SK-N-SH (cell line): ENCODE data around the gene RIPK4. TPM values are rescaled to one million over a fixed set of nuclear protein-coding genes. Genes with fewer than 3 reads are reported as not detected.

ENCODE experiments used
- CTCF ChIA-PET: fragments of 300-600, 350-600 bp; formaldehyde crosslinking; extraction: SDS; loops from one replicate; lab custom pipeline; 2021; lab: Yijun Ruan, JAX
- POLR2A ChIA-PET: fragments of 350-600 bp; sonication (Branson Sonifier 250); formaldehyde crosslinking; extraction: SDS; loops from one replicate; lab custom pipeline; 2020; ENCODE audit warnings: antibody characterized with exemption, inconsistent platforms; lab: Yijun Ruan, JAX
- DNase-seq: peaks from one replicate; pipeline ENCODE4 v3.0.0; 2012
- H2AFZ ChIP-seq: fragments of 200-600 bp; sonication (generic); 2 replicates; pipeline ENCODE4 v1.8.1; 2016; ENCODE audit warnings: antibody characterized with exemption, mild to moderate bottlenecking, low read depth
- H3F3A ChIP-seq: fragments of 200-600 bp; sonication (generic); replicated peaks from 2 replicates; pipeline ENCODE3; 2016; ENCODE audit warnings: antibody characterized with exemption, mild to moderate bottlenecking; ENCODE audit not compliant: insufficient read depth
- H3K27ac ChIP-seq, 2 experiments: fragments of 200-500 bp in 1 of 2; fragments of 200-600 bp in 1 of 2; sonication (Bioruptor generic) in 1 of 2; sonication (generic), shearing (Covaris generic) in 1 of 2; 2 replicates each; pipeline versions ENCODE4 v1.5.1 to v1.6.1; 2014 to 2016; ENCODE audit warnings: low read depth in 2 of 2, inconsistent platforms in 1 of 2, low read length in 1 of 2, mild to moderate bottlenecking in 1 of 2, mixed read lengths in 1 of 2
- H3K27me3 ChIP-seq: fragments of 200-600 bp; sonication (generic), shearing (Covaris generic); 2 replicates; pipeline ENCODE4 v1.6.1; 2016; ENCODE audit warnings: mixed run types; ENCODE audit not compliant: insufficient read depth
- H3K36me3 ChIP-seq, 2 experiments: fragments of 200-500 bp in 1 of 2; fragments of 200-600 bp in 1 of 2; sonication (Bioruptor generic) in 1 of 2; sonication (generic) in 1 of 2; replicated peaks in 1 of 2; 2 replicates each; pipeline versions ENCODE3 to v1.5.1; 2014 to 2016; ENCODE audit warnings: low read length in 1 of 2, mild to moderate bottlenecking in 1 of 2; ENCODE audit not compliant: insufficient read depth in 2 of 2, control insufficient read depth in 1 of 2
- H3K4me1 ChIP-seq, 2 experiments: fragments of 200-500 bp in 1 of 2; fragments of 200-600 bp in 1 of 2; sonication (Bioruptor generic) in 1 of 2; sonication (generic), shearing (Covaris generic) in 1 of 2; 2 replicates each; pipeline versions ENCODE4 v1.5.1 to v1.6.1; 2014 to 2016; ENCODE audit warnings: low read depth in 1 of 2, low read length in 1 of 2, mixed run types in 1 of 2; ENCODE audit not compliant: insufficient read depth in 2 of 2, control insufficient read depth in 1 of 2
- H3K4me2 ChIP-seq: fragments of 200-600 bp; sonication (generic), shearing (Covaris generic); 2 replicates; pipeline ENCODE4 v1.6.1; 2017; ENCODE audit warnings: mixed run types
- H3K4me3 ChIP-seq, 2 experiments: fragments of 200-500 bp in 1 of 2; fragments of 200-600 bp in 1 of 2; sonication (Bioruptor generic) in 1 of 2; sonication (generic), shearing (Covaris generic) in 1 of 2; 2 replicates each; pipeline versions ENCODE4 v1.5.1 to v1.8.1; 2014 to 2016; ENCODE audit warnings: low read depth in 2 of 2, inconsistent platforms in 1 of 2, low read length in 1 of 2, mild to moderate bottlenecking in 1 of 2, mixed read lengths in 1 of 2, moderate library complexity in 1 of 2
- H3K79me2 ChIP-seq: fragments of 200-600 bp; sonication (generic); 2 replicates; pipeline ENCODE4 v1.8.1; 2017; ENCODE audit warnings: mild to moderate bottlenecking; ENCODE audit not compliant: insufficient read depth
- H3K9ac ChIP-seq: fragments of 200-600 bp; sonication (generic); 2 replicates; pipeline ENCODE4 v1.6.1; 2017; ENCODE audit warnings: mixed run types
- H3K9me2 ChIP-seq: fragments of 200-600 bp; sonication (generic); 2 replicates; pipeline ENCODE4 v1.6.1; 2017; ENCODE audit warnings: mixed run types
- H3K9me3 ChIP-seq: fragments of 200-600 bp; sonication (generic); 2 replicates; pipeline ENCODE4 v1.6.1; 2017; ENCODE audit warnings: mixed run types, mild to moderate bottlenecking, moderate library complexity
- H4K20me1 ChIP-seq: fragments of 200-600 bp; sonication (generic); 2 replicates; pipeline ENCODE4 v1.6.1; 2017; ENCODE audit warnings: mild to moderate bottlenecking, mixed run types; ENCODE audit not compliant: insufficient read depth
- CHD2 ChIP-seq: fragments of 150-350 bp; IDR thresholded peaks from 2 replicates; pipeline ENCODE4 v1.6.1; 2018; ENCODE audit warnings: low read length; ENCODE audit not compliant: partially characterized antibody
- CTCF ChIP-seq: fragments of 200-600 bp; sonication (generic); IDR thresholded peaks from 2 replicates; pipeline ENCODE4 v1.6.1; 2017; ENCODE audit warnings: antibody characterized with exemption, mild to moderate bottlenecking, moderate library complexity
- EP300 ChIP-seq, 2 experiments: IDR thresholded peaks; 2 replicates each; pipeline versions ENCODE4 v1.4.0 to v1.6.1; 2012; ENCODE audit warnings: borderline replicate concordance in 1 of 2, low read depth in 1 of 2, low read length in 1 of 2
- FOSL2 ChIP-seq: IDR thresholded peaks from 2 replicates; pipeline ENCODE4 v1.4.0; 2012; ENCODE audit warnings: low read depth, mild to moderate bottlenecking, moderate library complexity, borderline replicate concordance
- FOXM1 ChIP-seq: IDR thresholded peaks from 2 replicates; pipeline ENCODE4 v1.4.0; 2012; ENCODE audit warnings: low read depth, mild to moderate bottlenecking
- GABPA ChIP-seq: IDR thresholded peaks from 2 replicates; pipeline ENCODE4 v1.4.0; 2012; ENCODE audit warnings: low read depth, mild to moderate bottlenecking
- JUND ChIP-seq: IDR thresholded peaks from 2 replicates; pipeline ENCODE4 v1.4.0; 2012
- MXI1 ChIP-seq: IDR thresholded peaks from 2 replicates; pipeline ENCODE4 v1.6.1; 2012; ENCODE audit warnings: mild to moderate bottlenecking, low read depth, low read length, improper control_type of control experiment
- NFIC ChIP-seq: IDR thresholded peaks from 2 replicates; pipeline ENCODE4 v1.4.0; 2012; ENCODE audit warnings: borderline replicate concordance
- NRF1 ChIP-seq: IDR thresholded peaks from 2 replicates; pipeline ENCODE4 v1.6.1; 2012; ENCODE audit warnings: low read depth, mild to moderate bottlenecking, low read length
- POLR2AphosphoS5 ChIP-seq: IDR thresholded peaks from 2 replicates; pipeline ENCODE4 v1.6.1; 2012; ENCODE audit warnings: low read depth, low read length
- RFX5 ChIP-seq: IDR thresholded peaks from 2 replicates; pipeline ENCODE4 v1.6.1; 2012; ENCODE audit warnings: mild to moderate bottlenecking, improper control_type of control experiment, low read length
- SIN3A ChIP-seq: IDR thresholded peaks from 2 replicates; pipeline ENCODE4 v1.6.1; 2012; ENCODE audit warnings: low read depth, mild to moderate bottlenecking, low read length, moderate library complexity, borderline replicate concordance
- SMC3 ChIP-seq: IDR thresholded peaks from 2 replicates; pipeline ENCODE4 v1.6.1; 2012; ENCODE audit warnings: low read depth, low read length, improper control_type of control experiment
- TAF1 ChIP-seq: IDR thresholded peaks from 2 replicates; pipeline ENCODE4 v1.6.1; 2012; ENCODE audit warnings: low read depth, mild to moderate bottlenecking, low read length, moderate library complexity, borderline replicate concordance
- TCF12 ChIP-seq: IDR thresholded peaks from 2 replicates; pipeline ENCODE4 v1.4.0; 2012
- YY1 ChIP-seq: IDR thresholded peaks from 2 replicates; pipeline ENCODE4 v1.4.0; 2012; ENCODE audit warnings: low read depth, mild to moderate bottlenecking
- WGBS: methylation state at CpG from one replicate; pipeline ENCODE4 v1.1.6; 2017; ENCODE audit warnings: low lambda C conversion rate; 5-methylcytosine and 5-hydroxymethylcytosine counted together
- polyA plus RNA-seq, 3 experiments: library from polyadenylated mRNA; depleted of rRNA; stranded (reverse); fragments of >200 nt; gene quantifications; 2 replicates each; pipeline ENCODE4 v1.2.3, GENCODE V29; 2012
- TF ChIP-seq, protein P1 (sequence below): IDR thresholded peaks from 2 replicates; pipeline ENCODE4 v1.6.1; 2012; ENCODE audit warnings: mild to moderate bottlenecking, low read depth, low read length, moderate library complexity

RIPK4 gene
- polyA plus RNA-seq, 1 of the 3 experiments (the other 2 are of a cell fraction) = 11.0 TPM

- H3K4me1 ChIP-seq = peaks cover 0 to 21% of the 10 kb centered on the region in 2 experiments; a peak in 1 of 4 replicates
- no peaks in the 10 kb centered on the region; the same call in 1 of the 2 replicates for H3K79me2 ChIP-seq
- WGBS = 97% methylated on average over 22 of the region's 23 CpGs
- H3K9me3 ChIP-seq = no peaks in the 10 kb centered on the region
- no peak overlapping the region for H3K9ac ChIP-seq
- POLR2A ChIA-PET = no interaction called here
- no peak overlapping the region for H2AFZ ChIP-seq
- H4K20me1 ChIP-seq = no peaks in the 10 kb centered on the region
- CTCF ChIA-PET = interaction anchor here (1.6 kb wide), 1 partner anchor 15 kb away, joined by 4 read pairs; no protein-coding TSS in a partner anchor
- no peaks in the 10 kb centered on the region for H3K9me2 ChIP-seq
- DNase-seq = no peak
- H3K27me3 ChIP-seq = no peaks in the 10 kb centered on the region
- no peaks in the 10 kb centered on the region for H3K36me3 ChIP-seq
- H3K4me2 ChIP-seq = no peak overlapping the region
- no peak for TF ChIP-seq NFIC
- no peak for TF ChIP-seq FOXM1
- TF ChIP-seq GABPA = no peak
- TF ChIP-seq FOSL2 = no peak
- no peak for TF ChIP-seq TCF12
- no peak for TF ChIP-seq EP300 (IDR thresholded peaks at IDR 0.05; ENCODE audit: borderline replicate concordance in 1 of 2, low read depth in 1 of 2, low read length in 1 of 2)
- TF ChIP-seq JUND = no peak
- TF ChIP-seq RFX5 = no peak
- no peak for TF ChIP-seq POLR2AphosphoS5
- TF ChIP-seq YY1 = no peak
- TF ChIP-seq SIN3A = no peak
- TF ChIP-seq CTCF = no peak
- no peak for TF ChIP-seq CHD2
- TF ChIP-seq, protein P1, sequence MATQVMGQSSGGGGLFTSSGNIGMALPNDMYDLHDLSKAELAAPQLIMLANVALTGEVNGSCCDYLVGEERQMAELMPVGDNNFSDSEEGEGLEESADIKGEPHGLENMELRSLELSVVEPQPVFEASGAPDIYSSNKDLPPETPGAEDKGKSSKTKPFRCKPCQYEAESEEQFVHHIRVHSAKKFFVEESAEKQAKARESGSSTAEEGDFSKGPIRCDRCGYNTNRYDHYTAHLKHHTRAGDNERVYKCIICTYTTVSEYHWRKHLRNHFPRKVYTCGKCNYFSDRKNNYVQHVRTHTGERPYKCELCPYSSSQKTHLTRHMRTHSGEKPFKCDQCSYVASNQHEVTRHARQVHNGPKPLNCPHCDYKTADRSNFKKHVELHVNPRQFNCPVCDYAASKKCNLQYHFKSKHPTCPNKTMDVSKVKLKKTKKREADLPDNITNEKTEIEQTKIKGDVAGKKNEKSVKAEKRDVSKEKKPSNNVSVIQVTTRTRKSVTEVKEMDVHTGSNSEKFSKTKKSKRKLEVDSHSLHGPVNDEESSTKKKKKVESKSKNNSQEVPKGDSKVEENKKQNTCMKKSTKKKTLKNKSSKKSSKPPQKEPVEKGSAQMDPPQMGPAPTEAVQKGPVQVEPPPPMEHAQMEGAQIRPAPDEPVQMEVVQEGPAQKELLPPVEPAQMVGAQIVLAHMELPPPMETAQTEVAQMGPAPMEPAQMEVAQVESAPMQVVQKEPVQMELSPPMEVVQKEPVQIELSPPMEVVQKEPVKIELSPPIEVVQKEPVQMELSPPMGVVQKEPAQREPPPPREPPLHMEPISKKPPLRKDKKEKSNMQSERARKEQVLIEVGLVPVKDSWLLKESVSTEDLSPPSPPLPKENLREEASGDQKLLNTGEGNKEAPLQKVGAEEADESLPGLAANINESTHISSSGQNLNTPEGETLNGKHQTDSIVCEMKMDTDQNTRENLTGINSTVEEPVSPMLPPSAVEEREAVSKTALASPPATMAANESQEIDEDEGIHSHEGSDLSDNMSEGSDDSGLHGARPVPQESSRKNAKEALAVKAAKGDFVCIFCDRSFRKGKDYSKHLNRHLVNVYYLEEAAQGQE = no peak
- no peak for TF ChIP-seq SMC3
- no peak for TF ChIP-seq NRF1
- TF ChIP-seq MXI1 = no peak
- TF ChIP-seq TAF1 = no peak
- H3K4me3 ChIP-seq = no peak overlapping the region
- no peaks in the 10 kb centered on the region for H3F3A ChIP-seq
- H3K27ac ChIP-seq = no peak overlapping the region
Measured at GRCh38 chr21:41755258-41755933, 11.5 kb downstream of the RIPK4 start.
